NCI-H748 (cell line): ENCODE results near the gene TNFRSF25.
"Not testable (repeated sequence)": the region's sequence is repeated elsewhere in the genome, so short reads cannot be mapped to it uniquely, and the experiment has no call there.

ENCODE experiments used
- DNase-seq: peaks from one replicate; lab custom pipeline; 2025; ENCODE audit not compliant: unreplicated experiment; lab: John Stamatoyannopoulos, UW

Gene TNFRSF25

DNA sequence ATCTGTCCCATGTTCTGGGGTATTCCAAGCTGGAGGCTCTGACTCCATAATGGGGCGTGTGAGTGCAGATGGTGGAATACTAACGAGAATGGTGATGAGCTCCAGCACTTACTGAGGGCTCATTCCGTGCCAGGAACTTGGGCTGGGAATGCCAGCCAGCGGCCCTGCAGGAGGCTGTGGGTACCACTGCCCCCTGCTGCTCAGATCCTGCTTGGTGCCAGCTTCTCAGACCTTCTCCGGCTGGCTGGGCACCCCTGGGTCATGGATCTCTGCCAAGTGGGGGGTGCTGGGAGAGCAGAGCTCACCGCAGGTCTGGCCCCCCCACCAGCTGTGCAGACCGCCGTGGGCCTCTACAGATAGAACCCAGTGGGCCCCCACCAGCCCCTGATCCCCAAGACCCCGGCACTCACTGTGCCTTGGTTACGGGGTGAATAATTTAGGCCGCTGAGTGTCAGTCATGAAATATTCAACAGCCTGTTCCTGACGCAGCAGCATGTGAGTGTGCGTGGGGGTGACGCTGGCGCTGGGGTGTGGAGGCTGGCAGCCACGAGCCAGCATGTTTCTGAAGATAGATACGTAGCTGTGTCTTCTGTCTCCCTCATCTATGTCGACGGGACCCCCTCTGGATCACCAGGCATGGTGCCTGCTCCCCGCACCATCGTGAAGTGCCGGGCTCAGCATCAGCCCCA lies 28.8 kb downstream of the TNFRSF25 start:
- not testable (repeated sequence) for DNase-seq

- not testable (repeated sequence) for DNase-seq
Observed at GRCh38 chr1:6436277-6436676, 29.7 kb downstream of the TNFRSF25 start.

DNA sequence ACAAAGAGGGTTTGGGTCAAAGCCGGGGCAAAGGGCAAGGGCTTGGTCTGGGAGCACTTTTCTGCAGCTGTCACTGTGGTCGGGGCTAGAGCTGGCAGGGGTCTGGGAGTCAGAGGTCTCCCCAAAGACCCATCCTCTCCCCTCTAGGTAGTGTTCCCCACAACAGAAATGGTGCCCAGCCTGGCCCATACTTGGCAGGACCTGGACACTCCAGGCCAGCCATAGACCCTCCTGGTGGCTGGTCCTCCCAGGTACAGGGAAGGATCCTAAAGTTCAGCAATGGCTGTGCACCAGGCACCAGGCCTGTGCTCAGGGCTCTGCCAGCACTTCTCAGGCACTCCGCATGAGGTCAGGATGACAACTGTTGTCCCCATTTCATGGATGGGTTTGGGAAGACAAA lies 30.4 kb downstream of the TNFRSF25 start:
- DNase-seq: no peak

DNA sequence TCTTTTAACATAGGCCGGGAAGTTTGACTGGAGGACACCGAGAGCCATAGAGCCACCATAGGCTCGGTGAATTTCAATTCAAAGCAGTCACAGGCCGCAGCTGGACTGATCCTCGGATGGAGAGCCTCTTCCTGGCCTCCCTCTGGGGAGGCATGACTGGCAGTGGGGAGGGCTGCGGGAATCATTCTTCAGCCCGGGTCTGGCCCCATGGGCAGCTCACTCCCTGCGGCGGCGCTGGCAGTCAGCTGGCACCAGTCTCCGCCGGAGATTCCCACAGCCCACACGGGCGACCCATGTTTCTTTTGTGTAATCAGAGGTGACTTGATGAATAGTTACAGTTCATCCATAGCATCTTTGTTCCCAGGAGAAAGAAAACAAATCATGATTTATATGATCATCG lies 30.8 kb downstream of the TNFRSF25 start:
- no peak for DNase-seq

- DNase-seq: no peak
Observed at GRCh38 chr1:6434186-6434585, 31.8 kb downstream of the TNFRSF25 start.

GRCh38 chr1:6431645-6432579 lies 34.1 kb downstream of the TNFRSF25 start:
- DNase-seq: not testable (repeated sequence)

DNA sequence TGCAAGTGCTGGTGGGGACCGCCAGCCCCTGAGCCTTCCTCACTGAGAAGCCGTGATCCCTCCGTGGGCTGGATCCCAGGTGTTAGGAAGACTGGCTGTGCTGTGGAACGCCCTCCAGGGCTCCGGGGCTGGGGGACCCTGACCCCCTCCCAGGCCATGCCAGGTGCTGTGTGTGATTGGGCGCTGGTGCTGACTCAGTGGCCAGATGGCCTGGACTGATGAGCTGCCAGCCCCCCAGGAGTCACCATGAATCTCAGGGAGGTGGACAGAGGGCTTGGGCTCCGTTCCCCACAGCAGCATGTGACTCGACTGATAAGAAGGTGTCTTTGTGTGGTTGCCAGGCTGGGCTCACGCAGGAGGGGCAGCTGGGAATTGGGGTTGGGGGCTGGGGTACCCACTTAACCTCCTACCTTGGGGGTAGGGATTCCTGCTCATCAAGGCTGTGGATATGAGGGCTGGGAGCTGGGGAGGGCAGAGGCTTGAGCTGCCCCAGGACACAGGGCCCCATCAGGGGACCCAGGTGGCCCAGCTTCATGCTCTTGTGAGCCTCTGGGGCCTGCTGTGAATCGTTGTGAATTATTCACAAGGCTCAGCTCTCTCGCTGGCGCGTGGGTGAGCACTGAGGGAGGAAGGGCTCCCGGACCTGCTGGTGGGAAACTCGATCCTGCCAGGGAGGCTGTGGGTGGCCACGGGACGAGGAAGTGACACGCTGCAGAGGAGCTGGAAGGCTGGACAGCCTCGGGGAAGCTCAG lies 36.1 kb downstream of the TNFRSF25 start:
- DNase-seq: not testable (repeated sequence)

DNA sequence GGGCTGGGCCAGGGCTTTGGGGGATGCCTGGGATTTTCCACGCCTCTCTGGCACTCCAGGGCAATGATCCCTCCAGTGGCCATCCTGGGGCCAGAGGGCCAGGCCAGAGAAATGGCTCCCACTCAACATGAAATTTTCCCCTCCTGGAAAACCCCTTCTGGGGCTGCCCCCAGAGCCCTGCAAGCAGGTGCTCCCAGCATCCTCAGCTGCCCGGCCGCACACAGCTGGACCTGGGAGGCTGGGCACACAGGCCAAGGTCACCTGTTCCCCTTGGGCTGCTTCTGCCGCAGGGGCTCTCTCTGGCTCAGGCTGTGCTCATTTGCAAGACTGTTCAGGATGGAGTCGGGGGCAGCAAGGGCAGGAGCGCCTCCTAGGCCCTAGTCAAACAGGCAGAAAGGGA lies 37.5 kb downstream of the TNFRSF25 start:
- DNase-seq: not testable (repeated sequence)

- no peak for DNase-seq
Observed at GRCh38 chr1:6427441-6428390, 38.3 kb downstream of the TNFRSF25 start.

GRCh38 chr1:6426972-6427350 lies 39.0 kb downstream of the TNFRSF25 start:
- no peak for DNase-seq

DNA sequence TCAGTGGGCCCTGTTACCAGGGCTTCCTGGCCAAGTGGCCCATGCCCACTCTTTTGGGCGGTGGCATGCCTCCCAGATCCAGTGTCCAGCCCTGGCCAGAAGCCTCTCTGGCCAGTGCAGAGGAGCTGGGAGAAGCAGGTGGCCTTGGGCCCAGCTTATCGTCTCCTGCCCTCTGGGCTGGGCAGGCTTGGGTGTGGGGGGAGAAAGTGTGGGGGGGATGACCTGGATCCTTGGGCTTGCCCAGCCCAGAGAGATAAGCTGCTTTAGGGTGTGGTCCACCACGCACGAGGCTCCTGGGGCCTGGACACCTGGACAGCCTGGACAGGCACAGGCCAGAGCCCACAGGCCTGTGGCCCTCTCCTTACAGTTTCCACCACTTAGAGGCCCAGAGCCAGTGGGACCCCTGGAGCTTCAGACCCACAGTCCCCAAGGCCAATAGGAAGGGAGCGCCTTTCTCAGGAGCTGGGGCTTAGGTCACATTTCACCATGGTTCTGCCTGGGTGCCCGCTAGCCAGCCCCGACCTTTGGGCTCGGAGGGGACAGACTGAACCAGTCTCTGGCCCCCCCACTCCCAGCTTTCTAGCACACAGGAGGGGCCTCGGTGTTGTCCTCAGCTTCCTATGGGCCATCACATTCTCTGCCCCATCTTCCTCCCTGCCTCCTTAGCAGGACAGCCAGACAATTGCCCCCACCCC lies 39.5 kb downstream of the TNFRSF25 start:
- DNase-seq: no peak

DNA sequence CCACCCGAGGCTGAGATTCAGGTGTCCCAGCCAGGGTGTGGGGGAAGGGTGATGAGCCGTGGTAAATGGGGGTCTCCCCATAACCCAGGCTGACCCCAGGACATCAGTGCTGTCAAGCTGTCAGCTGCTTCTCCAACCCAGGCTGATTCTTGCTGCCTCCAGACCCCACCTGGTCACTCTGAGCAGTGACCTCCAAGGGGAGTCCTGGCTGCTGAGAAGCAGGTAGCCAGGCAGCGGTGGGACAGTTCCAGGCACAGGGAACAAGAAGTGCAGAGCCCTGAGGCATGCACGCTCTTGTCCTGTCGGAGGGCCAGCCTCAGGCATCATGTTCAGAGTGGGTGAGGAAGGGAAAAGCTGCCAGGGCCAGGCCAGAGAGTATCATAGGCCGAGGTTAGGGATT lies 40.3 kb downstream of the TNFRSF25 start:
- DNase-seq: no peak

GRCh38 chr1:6424619-6425593 lies 41.1 kb downstream of the TNFRSF25 start, which contains the start of gene ESPN:
Gene ESPN (plus strand): TSS chr1:6424776. CDS start chr1:6424956, 180 bp downstream.
- DNase-seq: peak; percentile 42

DNA sequence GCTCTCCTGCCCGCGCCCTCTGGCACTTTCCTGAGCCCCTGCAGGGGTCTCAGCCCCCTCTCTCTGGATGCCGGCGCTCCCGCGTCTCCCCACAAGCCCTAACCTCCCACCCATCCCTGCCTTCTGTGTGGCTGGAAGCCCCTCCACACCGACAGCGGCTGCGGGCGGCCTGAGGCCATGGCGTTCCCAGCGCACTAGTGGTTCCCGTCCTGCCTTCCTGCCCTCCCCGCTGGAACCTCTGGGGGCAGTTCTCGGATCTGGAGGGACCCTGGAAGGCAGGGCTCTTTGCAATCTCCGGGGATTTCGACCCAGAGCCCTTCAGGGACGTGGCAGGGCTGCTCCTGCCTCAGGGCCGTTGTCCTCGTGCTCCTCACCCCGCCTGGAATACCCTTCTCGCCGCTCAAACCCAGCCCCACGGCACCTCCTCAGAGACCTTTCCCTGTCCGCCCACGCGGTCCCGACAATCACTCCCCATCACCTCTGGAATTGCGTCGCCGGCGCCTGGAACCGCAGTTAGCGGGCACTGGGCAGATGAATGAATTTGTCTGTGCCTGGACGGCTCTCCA lies 41.9 kb downstream of the TNFRSF25 start:
- DNase-seq: peak; percentile 36

GRCh38 chr1:6423321-6423999 lies 42.5 kb downstream of the TNFRSF25 start:
- peak; percentile 80 for DNase-seq

- DNase-seq: no peak
Observed at GRCh38 chr1:6421266-6421665, 44.7 kb downstream of the TNFRSF25 start.

DNA sequence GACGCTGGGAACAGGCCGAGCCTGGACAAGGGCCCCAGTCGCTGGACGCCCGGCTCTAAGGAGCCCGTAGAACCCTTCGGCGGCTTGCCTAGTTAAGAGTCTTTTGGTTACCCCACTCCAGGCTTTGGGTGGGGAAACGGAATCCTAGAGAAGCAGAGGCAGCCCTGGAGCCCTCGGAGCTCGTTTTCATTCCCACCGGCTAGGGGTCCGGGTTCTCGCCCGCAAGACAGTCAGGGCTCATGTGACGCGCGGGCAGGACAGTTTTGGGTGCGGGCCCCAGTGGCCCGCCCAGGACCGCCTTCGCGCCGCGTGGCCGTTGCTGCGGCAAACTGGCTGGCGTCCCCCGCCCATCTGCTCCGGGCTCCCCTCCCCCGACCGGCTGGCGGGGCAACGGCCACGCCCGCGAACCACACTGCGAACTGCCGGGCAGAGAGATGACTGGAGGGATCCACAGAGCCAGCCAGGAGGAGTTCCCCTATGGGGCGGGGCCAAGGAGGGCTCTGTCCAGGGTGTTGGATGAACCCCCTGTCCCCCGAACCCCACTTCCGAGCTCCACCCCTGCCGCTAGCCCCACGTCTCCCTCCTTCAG lies 45.4 kb downstream of the TNFRSF25 start:
- no peak for DNase-seq
